Endothelial cell of umbilical vein (primary cell): ENCODE results near the gene TIPARP. TPM values are rescaled to one million over a fixed set of nuclear protein-coding genes. Genes with fewer than 3 reads are reported as not detected.

Experiments
- BruUV-seq: library from RNA; stranded (reverse); fragments of 400-500 nt; replicated peaks from 2 replicates; lab custom pipeline; 2021; lab: Mats Ljungman, UMichigan
- CTCF ChIA-PET: fragments of 300-600, 350-600 bp; sonication (Branson Sonifier 250); formaldehyde crosslinking; loops from one replicate; lab custom pipeline; 2021; ENCODE audit warnings: antibody characterized with exemption, inconsistent platforms; lab: Charles Lee
- POLR2A ChIA-PET: fragments of 300-600, 350-600 bp; sonication (Branson Sonifier 250); formaldehyde crosslinking; loops from one replicate; lab custom pipeline; 2021; ENCODE audit warnings: antibody characterized with exemption, inconsistent platforms; lab: Charles Lee
- DNase-seq: peaks from one replicate; pipeline ENCODE4 v3.0.0-alpha.2; 2011; ENCODE audit warnings: low read depth, low spot score
- FAIRE-seq: peaks from 2 replicates; lab custom pipeline; 2011; peaks lifted over from hg19 to GRCh38; lab: Jason Lieb, UNC
- H2AFZ ChIP-seq: 2 replicates; pipeline ENCODE4 v1.6.0; 2012; ENCODE audit warnings: low read depth, low read length, control low read depth, inconsistent platforms
- H3K27ac ChIP-seq: 2 replicates; pipeline ENCODE4 v1.5.1; 2011; ENCODE audit warnings: low read depth, mild to moderate bottlenecking, control low read depth, low read length, moderate library complexity; ENCODE audit not compliant: insufficient read depth
- H3K27me3 ChIP-seq, 2 experiments: 2 replicates each; pipeline versions ENCODE4 v1.6.0 to v1.6.1; 2011; ENCODE audit warnings: low read length in 2 of 2, mixed read lengths in 1 of 2; ENCODE audit not compliant: control insufficient read depth in 2 of 2, insufficient read depth in 2 of 2
- H3K36me3 ChIP-seq, 2 experiments: 2 replicates in 1 of 2; 3 replicates in 1 of 2; pipeline ENCODE4 v1.5.1; 2011; ENCODE audit warnings: low read length in 2 of 2, mild to moderate bottlenecking in 1 of 2, moderate library complexity in 1 of 2; ENCODE audit not compliant: control insufficient read depth in 2 of 2, insufficient read depth in 2 of 2; ENCODE audit errors: extremely low read depth in 1 of 2
- H3K4me1 ChIP-seq: 3 replicates; pipeline ENCODE4 v1.5.1; 2011; ENCODE audit warnings: mild to moderate bottlenecking, low read length; ENCODE audit not compliant: control insufficient read depth, insufficient read depth; ENCODE audit errors: extremely low read depth
- H3K4me2 ChIP-seq: 2 replicates; pipeline ENCODE4 v1.6.1; 2011; ENCODE audit warnings: low read length, control low read depth, mixed read lengths; ENCODE audit not compliant: insufficient read depth
- H3K4me3 ChIP-seq, 3 experiments: fragments of 200-600 bp in 1 of 3; sonication (generic), shearing (Covaris generic) in 1 of 3; replicated peaks in 1 of 3; 2 replicates each; pipeline ENCODE4 v1.5.1; 2011 to 2016; ENCODE audit warnings: control low read depth in 3 of 3, low read length in 3 of 3, mild to moderate bottlenecking in 2 of 3, inconsistent platforms in 1 of 3, low read depth in 1 of 3, moderate library complexity in 1 of 3; ENCODE audit not compliant: insufficient read depth in 1 of 3
- H3K79me2 ChIP-seq: 2 replicates; pipeline ENCODE4 v1.6.0; 2012; ENCODE audit warnings: low read length, inconsistent platforms; ENCODE audit not compliant: control insufficient read depth, insufficient read depth
- H3K9ac ChIP-seq: replicated peaks from 2 replicates; pipeline ENCODE3; 2011; ENCODE audit warnings: low read length, control low read depth; ENCODE audit not compliant: insufficient read depth; ENCODE audit errors: extremely low read depth
- H3K9me1 ChIP-seq: replicated peaks from 3 replicates; pipeline ENCODE4 v1.6.0; 2011; ENCODE audit warnings: mild to moderate bottlenecking, low read length; ENCODE audit not compliant: control insufficient read depth, insufficient read depth; ENCODE audit errors: extremely low read depth
- H3K9me3 ChIP-seq: replicated peaks from 2 replicates; pipeline ENCODE4 v1.5.1; 2012; ENCODE audit warnings: low read length, inconsistent platforms; ENCODE audit not compliant: control insufficient read depth, insufficient read depth
- H4K20me1 ChIP-seq: replicated peaks from 2 replicates; pipeline ENCODE3; 2011; ENCODE audit warnings: mild to moderate bottlenecking, low read length; ENCODE audit not compliant: control insufficient read depth, insufficient read depth; ENCODE audit errors: extremely low read depth
- EZH2 ChIP-seq: IDR thresholded peaks from 2 replicates; pipeline ENCODE4 v1.6.1; 2012; ENCODE audit warnings: borderline replicate concordance, low read depth, mild to moderate bottlenecking, moderate library complexity, low read length, inconsistent platforms; ENCODE audit not compliant: severe bottlenecking
- FOS ChIP-seq: IDR thresholded peaks from 2 replicates; pipeline ENCODE4 v1.6.1; 2011; ENCODE audit warnings: mild to moderate bottlenecking, low read length, moderate library complexity, borderline replicate concordance; ENCODE audit not compliant: insufficient read depth
- GATA2 ChIP-seq: IDR thresholded peaks from 2 replicates; pipeline ENCODE4 v1.7.0; 2011; ENCODE audit warnings: low read depth, mild to moderate bottlenecking, moderate library complexity, mixed read lengths, low read length; ENCODE audit not compliant: insufficient read length, insufficient read depth
- JUN ChIP-seq: IDR thresholded peaks from 2 replicates; pipeline ENCODE4 v1.6.1; 2011; ENCODE audit warnings: borderline replicate concordance, low read depth; ENCODE audit not compliant: insufficient read length, insufficient read depth
- MYC ChIP-seq: IDR thresholded peaks from one replicate; pipeline ENCODE4 v1.6.1; 2011; ENCODE audit warnings: mild to moderate bottlenecking, low read depth, low read length
- POLR2A ChIP-seq: IDR thresholded peaks from 2 replicates; pipeline ENCODE4 v1.6.1; 2012; ENCODE audit warnings: low read depth, mild to moderate bottlenecking, control low read depth, low read length
- POLR2AphosphoS5 ChIP-seq: IDR thresholded peaks from 2 replicates; pipeline ENCODE4 v1.6.1; 2012; ENCODE audit warnings: low read depth, mild to moderate bottlenecking, control low read depth, low read length, moderate library complexity; ENCODE audit not compliant: insufficient read depth
- dilution Hi-C: fragments of 300-500 bp; cut with MboI; formaldehyde crosslinking; loops from one replicate; pipeline ENCODE4 v1.15.0; 2019; ENCODE audit warnings: low sequenced_read_pairs; ENCODE audit not compliant: extremely low pct_ligation_motif_present
- intact Hi-C: fragments of 100-400 bp; cut with micrococcal nuclease; formaldehyde crosslinking; loops from one replicate; pipeline ENCODE4 v1.10.0; 2022
- polyA plus RNA-seq, 4 experiments: library from polyadenylated mRNA; depleted of rRNA in 3 of 4; stranded (reverse) in 3 of 4; unstranded in 1 of 4; fragments of >200 nt; gene quantifications; 2 replicates each; pipeline versions ENCODE4 v1.2.1 to v1.2.3, GENCODE V29; 2011 to 2012; ENCODE audit warnings: missing spikeins in 1 of 4
- total RNA-seq: library from RNA; stranded (reverse); gene quantifications from 2 replicates; pipeline ENCODE4 v1.2.3, GENCODE V29; 2021
- TF ChIP-seq, protein P1 (sequence below), 2 donors: IDR thresholded peaks; 1 replicate in 1 of 2; 2 replicates in 1 of 2; pipeline ENCODE4 v1.5.1; 2011; ENCODE audit warnings: low read length in 2 of 2, mild to moderate bottlenecking in 2 of 2, moderate library complexity in 2 of 2, control low read depth in 1 of 2, inconsistent platforms in 1 of 2, low read depth in 1 of 2; ENCODE audit not compliant: insufficient read depth in 1 of 2; ENCODE audit errors: extremely low read depth in 1 of 2
- TF ChIP-seq, protein P2 (sequence below): IDR thresholded peaks from 2 replicates; pipeline ENCODE4 v1.6.1; 2011; ENCODE audit not compliant: insufficient read depth, insufficient read length

The TIPARP gene
- total and polyA plus RNA-seq, 2 donors (not counting 3 experiments of a cell fraction or from before 2014, with no cell fraction given) = 9.1 to 21.2 TPM

DNA sequence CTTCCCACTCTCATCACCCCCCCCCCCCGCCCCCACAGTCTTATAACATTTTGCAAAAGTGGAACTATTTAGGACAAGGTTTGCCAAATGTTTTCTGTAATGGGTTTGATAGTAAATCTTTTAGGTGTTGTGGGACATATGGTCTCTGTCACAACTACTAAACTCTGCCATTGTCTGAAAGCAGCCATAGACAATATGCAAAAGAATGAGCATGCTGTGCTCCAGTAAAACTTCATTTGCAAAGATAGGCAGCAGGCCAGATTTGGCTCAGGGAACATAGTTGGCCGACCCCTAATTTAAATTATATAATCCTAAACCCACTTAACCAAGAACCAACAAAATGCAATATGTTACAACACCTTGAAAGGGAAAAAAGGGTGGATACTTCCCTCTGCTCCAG lies 46.4 kb downstream of the TIPARP start:
- H3K36me3 ChIP-seq = no peaks in the 10 kb centered on the region
- H3K4me2 ChIP-seq = no peak overlapping the region
- ChIA-PET POLR2A (no interaction called here), CTCF (interaction anchor here (0.7 kb wide), 2 partner anchors 22 to 778 kb away, joined by 3 read pairs; no protein-coding TSS in a partner anchor)
- H3K4me3 ChIP-seq = no peak overlapping the region
- H3K9ac ChIP-seq = no peak overlapping the region
- intact Hi-C loops = no loop called here
- no peaks in the 10 kb centered on the region for H3K27me3 ChIP-seq
- dilution Hi-C loops = loop anchor here (25.0 kb wide), 1 partner anchor 91 kb away; no protein-coding TSS in a partner anchor
- no peak for FAIRE-seq
- DNase-seq = no peak
- TF ChIP-seq GATA2 (no peak), POLR2A (no peak), POLR2AphosphoS5 (no peak), EZH2 (no peak), MYC (no peak), FOS (no peak), JUN (no peak)
- TF ChIP-seq, protein P1, sequence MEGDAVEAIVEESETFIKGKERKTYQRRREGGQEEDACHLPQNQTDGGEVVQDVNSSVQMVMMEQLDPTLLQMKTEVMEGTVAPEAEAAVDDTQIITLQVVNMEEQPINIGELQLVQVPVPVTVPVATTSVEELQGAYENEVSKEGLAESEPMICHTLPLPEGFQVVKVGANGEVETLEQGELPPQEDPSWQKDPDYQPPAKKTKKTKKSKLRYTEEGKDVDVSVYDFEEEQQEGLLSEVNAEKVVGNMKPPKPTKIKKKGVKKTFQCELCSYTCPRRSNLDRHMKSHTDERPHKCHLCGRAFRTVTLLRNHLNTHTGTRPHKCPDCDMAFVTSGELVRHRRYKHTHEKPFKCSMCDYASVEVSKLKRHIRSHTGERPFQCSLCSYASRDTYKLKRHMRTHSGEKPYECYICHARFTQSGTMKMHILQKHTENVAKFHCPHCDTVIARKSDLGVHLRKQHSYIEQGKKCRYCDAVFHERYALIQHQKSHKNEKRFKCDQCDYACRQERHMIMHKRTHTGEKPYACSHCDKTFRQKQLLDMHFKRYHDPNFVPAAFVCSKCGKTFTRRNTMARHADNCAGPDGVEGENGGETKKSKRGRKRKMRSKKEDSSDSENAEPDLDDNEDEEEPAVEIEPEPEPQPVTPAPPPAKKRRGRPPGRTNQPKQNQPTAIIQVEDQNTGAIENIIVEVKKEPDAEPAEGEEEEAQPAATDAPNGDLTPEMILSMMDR (IDR thresholded peaks at IDR 0.05; ENCODE audit: extremely low read depth in 1 of 2, insufficient read depth in 1 of 2, low read depth in 1 of 2, low read length in 2 of 2) = no peak
- TF ChIP-seq, protein P2, sequence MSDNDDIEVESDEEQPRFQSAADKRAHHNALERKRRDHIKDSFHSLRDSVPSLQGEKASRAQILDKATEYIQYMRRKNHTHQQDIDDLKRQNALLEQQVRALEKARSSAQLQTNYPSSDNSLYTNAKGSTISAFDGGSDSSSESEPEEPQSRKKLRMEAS = no peak
- H4K20me1 ChIP-seq = no peaks in the 10 kb centered on the region
- H3K27ac ChIP-seq = no peak overlapping the region
- no TSS peak for BruUV-seq
- H2AFZ ChIP-seq = no peak overlapping the region
- H3K79me2 ChIP-seq = no peaks in the 10 kb centered on the region
- H3K9me1 ChIP-seq = no peaks in the 10 kb centered on the region
- no peaks in the 10 kb centered on the region for H3K9me3 ChIP-seq
- no peaks in the 10 kb centered on the region for H3K4me1 ChIP-seq
